Activated T-helper 17 cell treated with anti-CD3 and anti-CD28 coated beads, Interleukin-2, amount 50 U/mL, for 72 hours (primary cell): Measurements from ENCODE around the gene CDC42EP1. TPM values are rescaled to one million over a fixed set of nuclear protein-coding genes. Genes with fewer than 3 reads are reported as not detected.
"Not testable (repeated sequence)": the region's sequence is repeated elsewhere in the genome, so short reads cannot be mapped to it uniquely, and the experiment has no call there.

ENCODE experiments used
- ATAC-seq: fragments of 150-1000 bp; cut with Tn5 transposase; replicated peaks from 2 replicates; pipeline ENCODE4 v1.10.0; 2021; ENCODE audit warnings: mild to moderate bottlenecking, moderate library complexity
- H3K27ac Mint-ChIP-seq: one replicate; pipeline ENCODE4 v1.8.0; 2022; ENCODE audit warnings: mixed read lengths
- H3K27me3 Mint-ChIP-seq: one replicate; pipeline ENCODE4 v1.8.0; 2022; ENCODE audit warnings: mixed read lengths
- H3K36me3 Mint-ChIP-seq: one replicate; pipeline ENCODE4 v1.8.0; 2022; ENCODE audit warnings: low read depth, mild to moderate bottlenecking, mixed read lengths
- H3K4me1 Mint-ChIP-seq: one replicate; pipeline ENCODE4 v1.8.0; 2022; ENCODE audit warnings: mixed read lengths
- H3K4me3 Mint-ChIP-seq: one replicate; pipeline ENCODE4 v1.8.0; 2022; ENCODE audit warnings: mild to moderate bottlenecking, mixed read lengths
- H3K9me3 Mint-ChIP-seq: one replicate; pipeline ENCODE4 v1.8.0; 2022; ENCODE audit warnings: mixed read lengths
- total RNA-seq, 2 donors: library from RNA; stranded (reverse); gene quantifications; one replicate each; pipeline ENCODE4 v1.2.3, GENCODE V29; 2022

CDC42EP1 gene
- total RNA-seq, 2 donors from 2014 or later: 1.0 to 2.3 TPM

DNA sequence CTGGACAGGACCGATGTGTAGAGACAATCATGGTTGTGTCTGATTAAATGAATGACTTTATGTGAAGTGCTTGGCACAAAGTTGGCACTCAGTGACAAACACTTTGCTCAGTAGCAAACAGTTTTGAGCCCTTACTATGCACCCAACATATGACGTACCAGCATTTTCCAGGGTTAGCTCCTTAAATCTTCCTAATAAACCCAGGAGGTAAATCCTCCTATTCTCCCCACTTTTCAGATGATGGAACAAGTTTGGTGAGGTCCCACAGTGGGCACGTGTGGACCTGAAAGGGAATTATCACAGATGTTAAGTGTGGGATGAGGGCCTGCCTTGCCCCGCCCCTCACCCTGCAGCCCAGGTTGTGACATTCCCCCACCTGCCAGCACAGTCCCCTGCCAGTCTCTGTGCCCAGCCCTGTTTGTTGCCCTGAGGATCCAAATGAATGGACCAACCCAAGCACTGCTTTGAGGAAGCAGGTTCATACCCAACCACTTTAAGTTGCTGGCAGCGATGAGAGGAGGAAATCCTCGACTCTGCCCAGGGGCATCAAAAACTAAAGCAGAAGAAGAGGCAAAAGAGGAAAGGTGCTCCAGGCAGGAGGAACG lies 34.4 kb upstream of the CDC42EP1 start:
- no peaks in the 10 kb centered on the region for H3K4me1 Mint-ChIP-seq
- H3K27ac Mint-ChIP-seq: no peak overlapping the region
- ATAC-seq: no peak
- H3K27me3 Mint-ChIP-seq: peaks cover 26% of the 10 kb centered on the region
- no peaks in the 10 kb centered on the region for H3K9me3 Mint-ChIP-seq
- H3K4me3 Mint-ChIP-seq: no peak overlapping the region
- H3K36me3 Mint-ChIP-seq: no peaks in the 10 kb centered on the region

DNA sequence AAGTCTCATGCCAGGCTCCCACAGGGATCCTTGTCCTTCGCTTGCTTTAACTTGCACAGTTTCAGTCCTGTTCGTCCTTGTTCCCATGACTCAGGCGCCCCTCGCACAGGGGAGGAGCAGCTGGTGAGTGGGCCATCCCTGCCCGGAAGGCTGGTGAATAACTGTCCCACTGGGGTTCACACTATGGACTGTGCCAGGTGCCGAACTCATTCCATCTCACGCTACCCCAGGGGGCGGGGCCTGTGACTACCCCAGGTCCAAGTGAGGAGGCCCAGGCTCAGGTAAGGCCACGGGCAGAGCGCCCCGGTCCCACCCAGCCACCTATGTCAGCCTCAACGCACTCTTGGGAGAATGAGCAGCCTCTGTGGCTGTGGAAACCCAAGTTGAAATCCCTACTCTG lies 33.9 kb upstream of the CDC42EP1 start:
- Mint-ChIP-seq H3K27ac (no peak overlapping the region), H3K27me3 (peaks cover 23% of the 10 kb centered on the region), H3K4me3 (no peak overlapping the region), H3K9me3 (no peaks in the 10 kb centered on the region), H3K4me1 (no peaks in the 10 kb centered on the region), H3K36me3 (no peaks in the 10 kb centered on the region)
- ATAC-seq: no peak

DNA sequence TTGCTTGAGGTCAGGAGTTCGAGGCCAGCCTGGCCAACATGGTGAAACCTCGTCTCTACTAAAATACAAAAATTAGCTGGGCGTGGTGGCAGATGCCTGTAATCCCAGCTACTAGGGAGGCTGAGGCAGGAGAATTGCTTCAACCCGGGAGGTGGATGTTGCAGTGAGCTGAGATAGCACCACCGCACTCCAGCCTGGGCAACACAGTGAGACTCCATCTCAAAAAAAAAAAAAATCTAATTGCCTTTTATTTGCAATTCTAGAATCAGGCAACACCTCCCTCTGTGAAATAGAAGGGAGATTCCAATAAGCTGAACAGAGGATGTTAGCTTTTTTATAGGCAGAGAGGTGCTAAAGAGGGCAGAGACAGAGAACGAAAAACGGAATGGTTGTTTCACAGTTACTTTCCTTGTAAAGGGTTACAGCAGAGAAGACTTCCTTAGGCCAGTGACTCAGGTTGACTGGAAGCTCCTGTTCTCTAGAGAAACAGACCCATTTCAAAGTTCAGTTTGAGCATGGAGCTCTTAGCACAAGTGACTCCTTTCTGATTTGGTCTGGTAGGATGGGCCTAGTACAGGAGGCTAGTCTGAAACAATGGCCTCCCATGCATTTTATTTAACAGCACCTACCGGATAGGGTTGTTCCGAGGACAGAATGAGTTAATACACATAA lies 33.1 kb upstream of the CDC42EP1 start:
- not testable (repeated sequence) for H3K9me3 Mint-ChIP-seq, H3K4me1 Mint-ChIP-seq, H3K4me3 Mint-ChIP-seq, H3K36me3 Mint-ChIP-seq, ATAC-seq, H3K27ac Mint-ChIP-seq
- H3K27me3 Mint-ChIP-seq: peaks cover 18% of the 10 kb centered on the region

DNA sequence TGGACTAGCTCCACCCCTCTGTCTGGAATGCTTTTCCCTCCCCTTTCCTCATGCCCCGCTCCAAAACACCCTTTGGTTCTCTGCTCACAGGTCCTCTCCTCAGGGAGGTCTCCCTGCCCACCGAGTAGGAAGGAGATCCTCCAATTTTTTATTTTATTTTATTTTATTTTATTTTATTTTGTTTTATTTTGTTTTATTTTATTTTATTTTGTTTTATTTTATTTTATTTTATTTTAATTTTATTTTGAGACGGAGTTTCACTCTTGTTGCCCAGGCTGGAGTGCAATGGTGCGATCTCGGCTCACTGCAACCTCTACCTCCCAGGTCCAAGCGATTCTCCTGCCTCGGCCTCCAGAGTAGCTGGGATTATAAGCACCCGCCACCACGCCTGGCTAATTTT lies 32.3 kb upstream of the CDC42EP1 start:
- H3K9me3 Mint-ChIP-seq, H3K36me3 Mint-ChIP-seq, H3K27ac Mint-ChIP-seq, H3K4me3 Mint-ChIP-seq, H3K4me1 Mint-ChIP-seq, ATAC-seq: not testable (repeated sequence)
- peaks cover 10% of the 10 kb centered on the region for H3K27me3 Mint-ChIP-seq

DNA sequence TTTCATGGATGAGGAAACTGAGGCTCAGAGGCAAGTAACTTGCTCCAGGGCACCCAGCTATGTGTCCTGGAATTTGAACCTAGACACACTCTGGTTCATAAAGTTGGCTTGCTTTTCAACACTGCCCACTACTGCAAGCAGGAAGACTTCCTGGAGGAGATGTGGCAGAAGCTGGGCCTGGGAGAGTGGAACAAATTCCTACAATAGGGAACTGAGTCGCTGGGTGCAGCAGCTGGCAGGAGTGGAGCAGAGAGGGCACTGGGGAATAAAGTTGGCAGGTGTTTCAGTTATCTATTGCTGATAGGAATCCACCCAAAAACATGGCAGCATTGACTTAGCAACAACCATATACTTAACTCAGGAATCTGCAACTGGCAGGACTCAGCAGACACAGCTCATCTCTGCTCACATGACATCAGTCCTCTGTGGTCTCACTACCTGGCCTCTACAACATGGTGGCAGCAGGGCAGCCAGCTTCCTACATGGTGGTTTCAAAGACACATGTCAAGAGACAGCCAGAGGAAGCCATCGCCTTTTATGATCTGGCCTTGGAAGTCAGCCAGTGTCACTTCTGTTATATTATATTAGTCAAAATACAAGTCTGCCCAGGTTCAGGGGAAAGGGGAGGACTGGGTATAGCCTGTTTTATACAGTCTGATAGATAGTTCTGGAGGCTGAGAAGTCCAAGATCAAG lies 30.5 kb upstream of the CDC42EP1 start:
- H3K36me3 Mint-ChIP-seq: no peaks in the 10 kb centered on the region
- no peak overlapping the region for H3K27ac Mint-ChIP-seq
- peak; percentile 68 for ATAC-seq
- H3K27me3 Mint-ChIP-seq: peaks cover 3% of the 10 kb centered on the region
- no peak overlapping the region for H3K4me3 Mint-ChIP-seq
- no peaks in the 10 kb centered on the region for H3K9me3 Mint-ChIP-seq
- peaks cover 15% of the 10 kb centered on the region for H3K4me1 Mint-ChIP-seq

DNA sequence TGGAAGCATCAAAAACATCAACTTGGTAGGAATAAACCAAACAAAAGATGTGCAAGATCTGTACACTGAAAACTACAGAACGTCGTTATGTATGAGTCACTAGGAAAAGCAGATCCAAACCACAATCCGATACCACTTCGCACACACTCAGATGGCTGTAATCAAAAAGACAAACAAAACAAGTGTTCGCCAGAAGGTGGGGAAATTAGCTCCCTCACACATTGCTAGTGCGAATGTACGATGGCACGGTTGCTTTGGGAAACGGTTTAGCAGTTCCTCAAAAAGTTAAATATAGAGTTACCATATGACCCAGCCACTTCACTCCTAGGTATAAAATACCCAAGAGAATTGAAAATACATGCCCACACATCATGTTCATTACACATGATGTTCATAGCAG lies 26.3 kb upstream of the CDC42EP1 start:
- Mint-ChIP-seq H3K36me3 (no peaks in the 10 kb centered on the region), H3K4me1 (peaks cover 21% of the 10 kb centered on the region), H3K27ac (peak overlapping the region; percentile 66), H3K9me3 (no peaks in the 10 kb centered on the region), H3K27me3 (peaks cover 6% of the 10 kb centered on the region), H3K4me3 (peak overlapping the region; percentile 27)
- peak; percentile 56 for ATAC-seq

DNA sequence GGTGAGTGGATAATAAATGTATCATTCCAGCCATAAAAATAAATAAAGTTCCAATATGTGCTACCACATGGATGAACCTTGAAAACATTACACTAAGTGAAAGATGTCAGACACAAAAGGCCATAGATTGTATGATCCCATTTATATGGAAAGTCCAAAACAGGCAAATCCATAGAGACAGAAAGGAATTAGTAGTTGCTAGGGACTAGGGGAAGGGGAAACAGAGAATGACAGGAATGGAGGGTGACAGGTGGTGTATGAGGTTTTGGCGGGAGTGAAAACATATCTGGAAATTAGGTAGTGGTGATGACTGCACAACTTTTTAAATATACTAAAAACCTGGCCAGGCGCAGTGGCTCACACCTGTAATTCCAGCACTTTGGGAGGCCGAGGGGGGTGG lies 25.8 kb upstream of the CDC42EP1 start:
- no peak for ATAC-seq
- Mint-ChIP-seq H3K9me3 (no peaks in the 10 kb centered on the region), H3K4me1 (peaks cover 23% of the 10 kb centered on the region), H3K36me3 (no peaks in the 10 kb centered on the region), H3K27me3 (peaks cover 7% of the 10 kb centered on the region), H3K27ac (peak overlapping the region; percentile 66), H3K4me3 (peak overlapping the region; percentile 27)

DNA sequence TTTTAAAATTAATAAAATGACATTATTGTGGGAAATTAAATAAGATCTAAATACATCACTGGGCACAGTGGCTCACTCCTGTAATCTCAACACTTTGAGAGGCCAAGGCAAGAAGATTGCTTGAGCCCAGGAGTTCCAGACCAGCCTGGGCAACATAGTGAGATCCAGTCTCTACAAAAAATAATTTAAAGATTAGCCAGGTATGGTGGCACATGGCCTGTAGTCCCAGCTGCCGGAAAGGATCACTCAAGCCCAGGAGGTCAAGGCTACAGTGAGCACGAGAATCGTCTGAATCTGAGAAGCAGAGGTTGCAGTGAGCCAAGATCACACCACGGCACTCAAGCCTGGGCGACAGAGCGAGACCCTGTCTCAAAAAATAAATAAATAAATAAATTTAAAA lies 25.1 kb upstream of the CDC42EP1 start:
- no peaks in the 10 kb centered on the region for H3K36me3 Mint-ChIP-seq
- H3K27ac Mint-ChIP-seq: no peak overlapping the region
- H3K27me3 Mint-ChIP-seq: peaks cover 8% of the 10 kb centered on the region
- peaks cover 24% of the 10 kb centered on the region for H3K4me1 Mint-ChIP-seq
- no peak overlapping the region for H3K4me3 Mint-ChIP-seq
- ATAC-seq: no peak
- no peaks in the 10 kb centered on the region for H3K9me3 Mint-ChIP-seq

DNA sequence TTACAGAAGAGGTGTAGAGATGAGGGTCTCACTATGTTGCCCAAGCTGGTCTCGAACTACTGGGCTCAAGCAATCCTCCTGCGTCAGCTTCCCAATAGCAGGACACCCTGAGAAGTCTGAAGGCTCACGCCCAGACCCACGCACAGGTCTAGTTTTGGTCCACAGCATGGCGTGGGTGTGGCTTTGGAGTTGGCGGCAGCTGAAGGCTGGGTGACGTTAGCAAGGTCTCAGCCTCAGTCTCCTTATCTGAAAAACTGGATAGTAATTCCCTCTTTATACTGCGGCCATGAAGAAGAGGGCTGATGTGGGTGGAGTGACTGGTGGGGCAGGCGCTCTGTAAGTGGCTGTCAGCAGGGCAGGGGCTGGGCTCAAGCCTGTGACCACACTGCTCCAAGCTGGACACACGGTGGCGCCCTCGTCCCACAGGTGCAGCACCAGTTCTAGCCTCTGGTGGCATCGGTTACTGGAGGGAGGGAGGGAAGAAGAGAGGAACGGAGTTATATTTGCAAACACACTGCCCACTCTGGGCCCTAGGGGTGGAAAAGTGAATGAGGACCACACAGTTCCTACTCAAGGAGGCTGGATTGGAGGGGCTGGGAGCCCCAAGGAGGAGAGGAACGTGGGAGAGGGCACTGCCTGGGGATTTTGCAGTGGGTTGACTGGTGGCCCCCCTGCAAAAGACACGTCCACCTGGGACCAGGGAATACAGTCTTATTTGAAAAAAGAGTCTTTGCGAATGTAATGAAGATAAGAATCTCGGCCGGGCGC lies 21.5 kb upstream of the CDC42EP1 start:
- peaks cover 39% of the 10 kb centered on the region for H3K4me1 Mint-ChIP-seq
- peaks cover 13% of the 10 kb centered on the region for H3K27me3 Mint-ChIP-seq
- H3K27ac Mint-ChIP-seq: peak overlapping the region; percentile 55
- ATAC-seq: peak; percentile 86
- H3K4me3 Mint-ChIP-seq: peak overlapping the region; percentile 74
- no peaks in the 10 kb centered on the region for H3K9me3 Mint-ChIP-seq
- no peaks in the 10 kb centered on the region for H3K36me3 Mint-ChIP-seq

DNA sequence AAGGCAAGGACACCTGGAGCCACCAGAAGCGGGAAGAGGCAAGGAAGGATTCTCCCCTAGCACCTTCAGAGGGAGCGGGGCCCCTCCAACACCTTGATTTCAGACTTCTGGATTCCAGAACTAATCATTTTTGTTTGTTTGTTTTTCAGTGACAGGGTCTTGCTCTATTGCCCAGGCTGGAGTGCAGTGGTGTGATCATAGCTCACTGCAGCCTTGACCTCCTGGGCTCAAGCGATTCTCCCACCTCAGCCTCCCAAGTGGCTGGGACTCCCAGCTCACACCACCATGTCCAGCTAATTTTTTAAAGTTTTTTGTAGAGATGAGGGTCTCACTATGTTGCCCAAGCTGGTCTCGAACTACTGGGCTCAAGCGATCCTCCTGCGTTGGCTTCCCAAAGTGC lies 20.5 kb upstream of the CDC42EP1 start:
- H3K9me3 Mint-ChIP-seq, H3K36me3 Mint-ChIP-seq, ATAC-seq, H3K4me3 Mint-ChIP-seq, H3K27ac Mint-ChIP-seq: not testable (repeated sequence)
- Mint-ChIP-seq H3K27me3 (peaks cover 13% of the 10 kb centered on the region), H3K4me1 (peaks cover 31% of the 10 kb centered on the region)

DNA sequence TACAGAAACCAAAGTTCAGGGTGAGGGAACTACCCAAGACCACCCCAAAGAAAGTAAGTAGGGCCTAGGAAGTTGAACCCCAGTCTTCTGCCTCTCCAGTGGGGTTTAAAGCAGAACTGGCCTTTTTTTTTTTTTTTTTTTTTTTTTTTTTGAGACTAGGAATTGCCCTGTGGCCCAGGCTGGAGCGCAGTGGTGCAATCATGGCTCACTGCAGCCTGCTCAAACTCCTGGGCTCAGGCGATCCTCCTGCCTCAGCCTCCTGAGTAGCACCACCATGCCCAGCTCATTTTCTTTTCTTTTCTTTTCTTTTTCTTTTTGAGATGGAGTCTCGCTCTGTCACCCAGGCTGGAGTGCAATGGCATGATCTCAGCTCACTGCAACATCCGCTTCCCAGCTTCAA lies 17.9 kb upstream of the CDC42EP1 start:
- ATAC-seq, H3K9me3 Mint-ChIP-seq: not testable (repeated sequence)
- H3K4me3 Mint-ChIP-seq: peak overlapping the region; percentile 78

DNA sequence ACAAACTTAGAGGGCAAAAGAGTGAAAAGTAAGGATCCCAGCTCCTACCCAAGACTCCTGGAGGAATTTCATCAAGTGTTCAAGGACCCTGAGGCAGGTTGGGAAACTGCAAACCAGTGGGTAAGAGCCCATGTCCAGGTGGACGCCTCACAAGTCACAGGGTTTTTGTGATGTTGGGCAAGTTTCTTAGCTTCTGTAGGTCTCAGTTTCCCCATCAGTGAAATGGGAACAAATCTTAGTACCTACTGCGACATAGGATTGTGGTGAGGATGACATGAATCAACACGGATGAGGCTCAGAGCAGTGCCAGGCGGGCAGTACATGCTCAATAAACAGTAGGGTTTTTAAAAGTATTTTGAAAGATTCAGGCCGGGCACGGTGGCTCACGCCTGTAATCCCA lies 17.3 kb upstream of the CDC42EP1 start:
- peaks cover 36% of the 10 kb centered on the region for H3K4me1 Mint-ChIP-seq
- H3K36me3 Mint-ChIP-seq: no peaks in the 10 kb centered on the region
- H3K27ac Mint-ChIP-seq: peak overlapping the region; percentile 88
- H3K27me3 Mint-ChIP-seq: peaks cover 13% of the 10 kb centered on the region
- ATAC-seq: no peak
- H3K9me3 Mint-ChIP-seq: no peaks in the 10 kb centered on the region
- H3K4me3 Mint-ChIP-seq: peak overlapping the region; percentile 78

More for the DNA sequence above, 17.9 kb upstream of the CDC42EP1 start:
- H3K4me1 Mint-ChIP-seq: peaks cover 36% of the 10 kb centered on the region
- H3K27me3 Mint-ChIP-seq: peaks cover 13% of the 10 kb centered on the region
- peak overlapping the region; percentile 88 for H3K27ac Mint-ChIP-seq
- H3K36me3 Mint-ChIP-seq: not testable (repeated sequence)

DNA sequence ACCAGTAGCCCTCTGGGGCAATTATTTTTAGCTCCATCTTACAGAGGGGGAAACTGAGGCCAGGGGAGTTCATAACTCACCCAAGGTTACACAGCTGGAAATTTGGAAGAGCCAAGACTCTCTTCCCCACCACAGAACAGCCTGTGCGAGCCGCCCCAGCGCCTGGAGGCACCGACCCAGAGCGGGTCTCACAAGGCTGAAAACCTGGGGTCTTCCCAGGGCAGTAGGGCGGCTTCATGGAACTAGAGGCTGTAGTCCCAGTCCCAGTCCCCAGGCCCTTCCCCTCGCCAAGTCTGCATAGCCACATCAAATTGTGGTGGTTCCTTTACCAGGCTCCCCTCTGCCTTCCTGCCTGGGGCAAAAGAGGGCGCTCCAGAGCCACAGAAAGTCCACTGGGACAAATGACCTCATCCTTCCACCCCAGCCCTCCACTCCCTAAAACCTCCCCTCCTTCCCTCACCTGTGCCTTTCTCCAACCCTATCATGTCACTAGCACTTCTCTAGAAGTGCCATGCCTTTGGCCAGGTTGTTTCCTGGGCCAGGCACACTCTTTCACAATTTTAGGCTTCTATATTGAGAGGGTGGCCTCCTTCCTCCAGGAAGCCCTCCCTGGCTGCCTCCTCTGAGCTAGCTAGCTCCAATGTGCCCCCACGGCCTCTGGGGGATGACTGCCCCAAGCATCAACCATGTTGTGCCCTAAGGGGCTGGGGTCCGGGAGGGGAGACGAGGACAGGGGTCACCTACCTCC lies 15.2 kb upstream of the CDC42EP1 start:
- Mint-ChIP-seq H3K9me3 (no peaks in the 10 kb centered on the region), H3K36me3 (no peaks in the 10 kb centered on the region), H3K27me3 (peaks cover 8% of the 10 kb centered on the region), H3K4me3 (no peak overlapping the region), H3K4me1 (peaks cover 27% of the 10 kb centered on the region), H3K27ac (peak overlapping the region; percentile 61)
- peak; percentile 46 for ATAC-seq
